Glutamatergic neuron (in vitro differentiated cells): ENCODE results near the gene RAE1. TPM values are rescaled to one million over a fixed set of nuclear protein-coding genes. Genes with fewer than 3 reads are reported as not detected.

Experiments used
- DNase-seq: peaks from one replicate; pipeline ENCODE4 v3.0.0; 2022
- H3K27ac Mint-ChIP-seq: one replicate; pipeline ENCODE4 v1.8.0; 2020; ENCODE audit warnings: mild to moderate bottlenecking, mixed read lengths, inconsistent platforms; ENCODE audit not compliant: unreplicated experiment
- H3K27me3 Mint-ChIP-seq: one replicate; pipeline ENCODE4 v1.8.0; 2020; ENCODE audit warnings: mild to moderate bottlenecking, moderate library complexity, mixed read lengths, inconsistent platforms; ENCODE audit not compliant: unreplicated experiment
- H3K36me3 Mint-ChIP-seq: one replicate; pipeline ENCODE4 v1.8.0; 2020; ENCODE audit warnings: mild to moderate bottlenecking, mixed read lengths, inconsistent platforms; ENCODE audit not compliant: unreplicated experiment
- H3K4me1 Mint-ChIP-seq: one replicate; pipeline ENCODE4 v1.8.0; 2020; ENCODE audit warnings: mild to moderate bottlenecking, low read depth, mixed read lengths, inconsistent platforms; ENCODE audit not compliant: unreplicated experiment
- H3K4me3 Mint-ChIP-seq: one replicate; pipeline ENCODE4 v1.8.0; 2020; ENCODE audit warnings: mild to moderate bottlenecking, mixed read lengths, inconsistent platforms; ENCODE audit not compliant: unreplicated experiment
- H3K9me3 Mint-ChIP-seq: one replicate; pipeline ENCODE4 v1.8.0; 2020; ENCODE audit warnings: mild to moderate bottlenecking, moderate library complexity, mixed read lengths, inconsistent platforms; ENCODE audit not compliant: unreplicated experiment
- total RNA-seq: library from RNA; stranded (reverse); fragmentation: NEBNext Ultra II Directional; extraction: Animal tissue kit (Norgen Biotek cat#: 25700); gene quantifications from one replicate; pipeline ENCODE4 v1.2.1, GENCODE V29; 2021; ENCODE audit not compliant: unreplicated experiment
- TF ChIP-seq, protein P1 (sequence below): fragments of 200-600 bp; sonication (generic); IDR thresholded peaks from one replicate; pipeline ENCODE4 v1.5.0; 2021; ENCODE audit not compliant: partially characterized antibody, unreplicated experiment

RAE1 gene
- total RNA-seq, 1 donor from 2014 or later, result 28.3 TPM

DNA sequence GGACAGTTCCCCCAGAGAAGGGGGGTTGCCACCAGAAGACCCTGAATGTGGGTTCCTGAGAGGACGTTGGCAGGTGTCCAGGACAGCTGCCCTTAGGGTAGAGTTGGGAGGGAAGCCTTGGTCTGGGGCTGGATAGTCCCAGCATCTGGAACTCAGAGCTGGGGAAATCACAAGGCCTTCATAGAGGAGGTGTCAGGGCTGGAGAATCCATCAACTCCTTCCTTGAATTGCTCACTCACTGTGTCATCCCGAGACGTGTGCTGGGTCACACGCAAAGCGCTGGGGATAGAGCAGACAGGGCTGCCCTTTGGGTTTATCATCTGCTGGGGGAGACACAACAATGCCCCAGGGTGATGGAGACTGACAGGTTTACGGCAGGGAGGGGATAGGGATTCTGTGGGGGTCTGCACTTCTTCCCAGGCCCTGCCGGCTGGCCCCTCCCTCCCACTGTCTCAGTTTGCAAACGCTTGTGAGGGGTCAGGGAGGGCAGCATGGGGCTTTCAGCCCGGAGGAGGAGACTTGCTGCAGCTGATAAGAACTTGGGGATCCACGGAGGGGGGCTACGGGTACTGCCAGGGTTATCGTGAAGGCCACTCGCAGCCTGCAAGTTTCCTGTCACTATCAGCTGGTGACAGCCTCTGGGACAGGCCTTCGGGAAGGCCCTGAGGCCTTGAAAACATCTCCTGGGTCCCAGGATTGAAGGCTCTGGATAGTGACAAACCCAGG lies 58.8 kb downstream of the RAE1 start:
- H3K27ac Mint-ChIP-seq, result no peak overlapping the region
- H3K27me3 Mint-ChIP-seq, result peaks cover 3% of the 10 kb centered on the region

DNA sequence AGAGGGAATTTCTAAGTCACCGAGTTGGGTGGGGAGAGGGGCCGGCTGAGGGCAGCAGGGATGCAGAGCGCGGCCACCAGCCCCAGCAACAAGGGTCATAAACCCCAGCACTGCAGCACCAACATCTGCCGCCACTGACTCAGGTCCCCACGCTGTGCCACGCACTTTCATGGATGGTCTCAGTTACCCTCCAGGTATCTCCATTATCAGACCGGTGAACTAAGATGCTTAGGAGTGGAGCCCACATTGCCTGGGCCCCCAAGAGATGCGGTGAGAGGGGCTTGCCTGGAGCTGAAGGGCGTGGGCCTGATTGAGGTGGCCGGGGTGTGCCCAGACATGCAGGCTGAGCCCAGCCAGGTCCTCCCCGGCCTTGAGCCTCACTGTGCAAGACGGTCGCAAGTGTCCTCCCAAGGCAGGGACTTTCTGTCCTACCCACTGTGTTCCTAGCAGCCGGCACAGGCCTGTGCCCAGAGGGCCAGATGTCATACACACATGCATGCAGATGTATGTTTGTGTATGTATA lies 59.4 kb downstream of the RAE1 start:
- H3K36me3 Mint-ChIP-seq, result no peaks in the 10 kb centered on the region
- TF ChIP-seq, protein P1, sequence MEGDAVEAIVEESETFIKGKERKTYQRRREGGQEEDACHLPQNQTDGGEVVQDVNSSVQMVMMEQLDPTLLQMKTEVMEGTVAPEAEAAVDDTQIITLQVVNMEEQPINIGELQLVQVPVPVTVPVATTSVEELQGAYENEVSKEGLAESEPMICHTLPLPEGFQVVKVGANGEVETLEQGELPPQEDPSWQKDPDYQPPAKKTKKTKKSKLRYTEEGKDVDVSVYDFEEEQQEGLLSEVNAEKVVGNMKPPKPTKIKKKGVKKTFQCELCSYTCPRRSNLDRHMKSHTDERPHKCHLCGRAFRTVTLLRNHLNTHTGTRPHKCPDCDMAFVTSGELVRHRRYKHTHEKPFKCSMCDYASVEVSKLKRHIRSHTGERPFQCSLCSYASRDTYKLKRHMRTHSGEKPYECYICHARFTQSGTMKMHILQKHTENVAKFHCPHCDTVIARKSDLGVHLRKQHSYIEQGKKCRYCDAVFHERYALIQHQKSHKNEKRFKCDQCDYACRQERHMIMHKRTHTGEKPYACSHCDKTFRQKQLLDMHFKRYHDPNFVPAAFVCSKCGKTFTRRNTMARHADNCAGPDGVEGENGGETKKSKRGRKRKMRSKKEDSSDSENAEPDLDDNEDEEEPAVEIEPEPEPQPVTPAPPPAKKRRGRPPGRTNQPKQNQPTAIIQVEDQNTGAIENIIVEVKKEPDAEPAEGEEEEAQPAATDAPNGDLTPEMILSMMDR, result no peak
- peaks cover 5% of the 10 kb centered on the region for H3K4me1 Mint-ChIP-seq
- H3K27me3 Mint-ChIP-seq, result peaks cover 3% of the 10 kb centered on the region
- peaks cover 3% of the 10 kb centered on the region for H3K9me3 Mint-ChIP-seq
- no peak overlapping the region for H3K27ac Mint-ChIP-seq
- H3K4me3 Mint-ChIP-seq, result no peak overlapping the region
- no peak for DNase-seq

More for the DNA sequence above, 58.8 kb downstream of the RAE1 start:
- no peak overlapping the region for H3K4me3 Mint-ChIP-seq
- peaks cover 3% of the 10 kb centered on the region for H3K9me3 Mint-ChIP-seq
- H3K36me3 Mint-ChIP-seq, result no peaks in the 10 kb centered on the region
- TF ChIP-seq, protein P1, result no peak
- DNase-seq, result no peak
- peaks cover 5% of the 10 kb centered on the region for H3K4me1 Mint-ChIP-seq

DNA sequence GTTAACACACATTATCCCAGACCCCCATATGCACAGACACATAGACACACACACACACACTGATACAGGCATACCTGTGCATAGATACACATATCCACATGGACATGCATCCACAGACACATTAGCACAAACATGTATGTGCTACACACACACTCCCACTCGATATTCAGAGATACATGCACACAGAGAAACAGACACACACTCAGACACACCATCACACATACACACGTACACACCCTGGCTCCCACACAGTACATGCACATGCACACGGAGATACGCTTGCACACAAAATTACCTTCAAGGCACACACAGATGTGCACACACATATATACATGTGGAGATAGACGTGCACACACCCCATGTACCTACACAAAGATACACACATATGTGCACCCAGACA lies 59.9 kb downstream of the RAE1 start:
- H3K4me3 Mint-ChIP-seq, result no peak overlapping the region
- H3K27me3 Mint-ChIP-seq, result peaks cover 3% of the 10 kb centered on the region
- no peaks in the 10 kb centered on the region for H3K36me3 Mint-ChIP-seq
- no peak for DNase-seq
- H3K27ac Mint-ChIP-seq, result no peak overlapping the region
- peaks cover 5% of the 10 kb centered on the region for H3K4me1 Mint-ChIP-seq
- H3K9me3 Mint-ChIP-seq, result peaks cover 3% of the 10 kb centered on the region
- TF ChIP-seq, protein P1, result no peak

DNA sequence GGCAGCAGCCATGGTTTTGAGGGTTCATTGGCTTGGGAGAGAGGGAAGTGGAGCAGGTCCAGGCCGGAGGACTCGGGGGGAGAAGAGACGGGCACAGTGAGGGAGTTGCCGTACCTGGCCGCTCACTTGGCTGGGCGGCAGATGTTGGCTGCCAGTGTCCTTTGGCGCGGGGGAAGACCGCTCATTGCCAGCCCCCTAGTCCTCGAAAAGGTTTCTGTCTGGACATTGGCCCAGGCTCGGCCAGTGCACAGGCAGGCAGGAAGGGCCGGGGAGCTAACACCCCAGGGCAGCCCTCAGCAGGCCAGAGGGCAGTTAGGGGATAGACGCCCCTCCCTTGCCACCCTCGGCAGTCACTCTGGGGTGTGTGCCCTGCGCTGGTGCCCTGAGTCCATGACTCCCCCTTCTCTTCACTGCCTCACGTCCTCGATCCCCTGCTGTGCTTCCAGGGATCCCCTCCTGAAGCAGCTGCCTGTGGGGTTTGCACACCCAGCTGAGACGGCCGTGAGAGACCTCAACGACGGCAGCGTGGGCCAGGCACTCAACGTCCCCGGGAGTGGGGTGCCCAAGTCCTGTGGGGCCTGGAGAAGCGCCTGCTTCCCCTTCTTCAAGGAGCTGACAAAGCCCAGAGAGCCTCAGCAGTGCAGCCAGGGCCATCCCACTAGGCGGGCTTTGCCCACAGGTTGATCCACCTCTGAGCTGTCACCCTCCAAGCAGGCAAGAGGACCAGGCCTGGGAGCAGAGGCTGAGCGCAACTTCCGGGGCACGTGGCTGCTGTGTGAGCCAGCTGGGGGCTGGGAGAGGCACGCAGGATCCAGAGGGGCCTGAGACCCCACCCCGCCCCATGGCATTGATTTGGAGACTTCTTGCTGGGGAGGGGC lies 60.6 kb downstream of the RAE1 start:
- no peak overlapping the region for H3K27ac Mint-ChIP-seq
- TF ChIP-seq, protein P1, result no peak
- H3K4me3 Mint-ChIP-seq, result no peak overlapping the region
- H3K4me1 Mint-ChIP-seq, result peaks cover 5% of the 10 kb centered on the region
- peaks cover 5% of the 10 kb centered on the region for H3K9me3 Mint-ChIP-seq
- DNase-seq, result no peak
- H3K27me3 Mint-ChIP-seq, result peaks cover 3% of the 10 kb centered on the region
- no peaks in the 10 kb centered on the region for H3K36me3 Mint-ChIP-seq
